Measurements from ENCODE around the gene FASTKD2. TPM values are rescaled to one million over a fixed set of nuclear protein-coding genes. Genes with fewer than 3 reads are reported as not detected.

The FASTKD2 gene
- polyA plus RNA-seq, 3 donors = 10.2 to 12.7 (median 11.3) TPM

DNA sequence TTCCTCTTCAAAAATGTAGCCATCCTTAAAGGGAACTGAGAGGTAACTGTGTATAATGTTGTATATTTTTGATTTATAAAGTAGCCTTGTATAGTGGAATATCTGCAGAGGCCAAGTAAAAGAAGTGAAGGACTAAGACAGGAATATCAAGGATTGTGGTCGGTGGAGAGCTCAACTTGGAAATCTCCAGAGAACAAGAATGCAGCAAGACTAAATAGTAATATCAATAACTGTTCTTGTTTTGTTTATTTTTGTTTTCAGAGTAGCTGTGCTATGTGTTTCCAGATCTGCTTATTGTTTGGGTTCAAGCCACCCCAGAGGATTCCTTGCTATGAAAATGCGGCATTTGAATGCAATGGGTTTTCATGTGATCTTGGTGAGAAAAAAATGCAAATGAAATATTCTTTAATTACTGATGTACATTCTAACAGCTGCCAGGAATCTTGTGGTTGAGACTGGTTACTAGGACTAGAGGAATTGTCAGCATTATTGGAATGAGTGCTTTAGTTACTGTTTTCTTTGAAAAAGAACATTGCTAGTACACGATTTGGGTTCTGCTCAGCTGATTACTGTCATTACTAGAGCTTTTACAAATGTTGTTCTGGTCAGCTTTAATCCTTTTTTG lies 25.0 kb downstream of the FASTKD2 start:
- WGBS (ENCODE audit: insufficient coverage) = no CpG with 5 or more reads among the region's 3 CpGs
- no peak for DNase-seq
- H3K79me2 ChIP-seq (ENCODE audit: insufficient read depth, low read length) = no peaks in the 10 kb centered on the region
- H3K27ac ChIP-seq (ENCODE audit: low read depth in 1 of 2, low read length in 2 of 2) = no peak overlapping the region
- Mint-ChIP-seq H3K27me3 (ENCODE audit: low read depth in 3 of 3) (no peaks in the 10 kb centered on the region), H3K36me3 (peaks cover 72 to 77% of the 10 kb centered on the region in 2 donors), H3K4me3 (no peak overlapping the region), H3K9me3 (no peaks in the 10 kb centered on the region), H3K4me1 (no peaks in the 10 kb centered on the region), H3K27ac (no peak overlapping the region)
- no peak overlapping the region for H3K9ac ChIP-seq (ENCODE audit: insufficient read depth, low read length, poor library complexity, severe bottlenecking)
- H4K20me1 ChIP-seq (ENCODE audit: insufficient read depth, low read length) = no peaks in the 10 kb centered on the region
- intact Hi-C loops (cut with micrococcal nuclease) = no loop called here
- H3K4me2 ChIP-seq (replicated peaks; ENCODE audit: extremely low read depth, low read length, poor library complexity, severe bottlenecking) = no peak overlapping the region
- H3K27me3 ChIP-seq (ENCODE audit: control insufficient read depth in 2 of 2, insufficient read depth in 2 of 2, low read length in 2 of 2) = no peaks in the 10 kb centered on the region
- H3K4me1 ChIP-seq (ENCODE audit: control insufficient read depth in 1 of 2, insufficient read depth in 2 of 2, low read length in 2 of 2) = no peaks in the 10 kb centered on the region
- peaks cover 74 to 95% of the 10 kb centered on the region in 2 donors for H3K36me3 ChIP-seq (replicated peaks in 1 of 2; ENCODE audit: control insufficient read depth in 1 of 2, insufficient read depth in 2 of 2, low read length in 2 of 2)
- no peak overlapping the region for H3K4me3 ChIP-seq (replicated peaks in 1 of 3; ENCODE audit: low read depth in 2 of 3, low read length in 3 of 3)
- no peaks in the 10 kb centered on the region for H3K9me3 ChIP-seq (replicated peaks in 1 of 2; ENCODE audit: control insufficient read depth in 1 of 2, insufficient read depth in 1 of 2, low read length in 2 of 2)
- no peak overlapping the region for H2AFZ ChIP-seq (ENCODE audit: insufficient read depth, low read depth, low read length, poor library complexity, severe bottlenecking)
- no peak for TF ChIP-seq CTCF (IDR thresholded peaks at IDR 0.05)

GRCh38 chr2:206792645-206793044 lies 27.2 kb downstream of the FASTKD2 start:
- Mint-ChIP-seq H3K27me3 (ENCODE audit: low read depth in 3 of 3) (no peaks in the 10 kb centered on the region), H3K4me3 (no peak overlapping the region), H3K4me1 (peaks cover 11% of the 10 kb centered on the region), H3K9me3 (no peaks in the 10 kb centered on the region), H3K36me3 (peaks cover 58 to 59% of the 10 kb centered on the region in 2 donors), H3K27ac (no peak overlapping the region)
- no CpG with 5 or more reads among the region's 5 CpGs for WGBS (ENCODE audit: insufficient coverage)
- Histone ChIP-seq H3K9ac (ENCODE audit: insufficient read depth, low read length, poor library complexity, severe bottlenecking) (no peak overlapping the region), H3K9me3 (replicated peaks in 1 of 2; ENCODE audit: control insufficient read depth in 1 of 2, insufficient read depth in 1 of 2, low read length in 2 of 2) (no peaks in the 10 kb centered on the region), H3K4me3 (replicated peaks in 1 of 3; ENCODE audit: low read depth in 2 of 3, low read length in 3 of 3) (no peak overlapping the region), H3K4me2 (replicated peaks; ENCODE audit: extremely low read depth, low read length, poor library complexity, severe bottlenecking) (no peak overlapping the region), H3K79me2 (ENCODE audit: insufficient read depth, low read length) (no peaks in the 10 kb centered on the region), H3K27ac (ENCODE audit: low read depth in 1 of 2, low read length in 2 of 2) (no peak overlapping the region), H2AFZ (ENCODE audit: insufficient read depth, low read depth, low read length, poor library complexity, severe bottlenecking) (no peak overlapping the region), H3K36me3 (replicated peaks in 1 of 2; ENCODE audit: control insufficient read depth in 1 of 2, insufficient read depth in 2 of 2, low read length in 2 of 2) (peaks cover 57 to 78% of the 10 kb centered on the region in 2 donors), H3K27me3 (ENCODE audit: control insufficient read depth in 2 of 2, insufficient read depth in 2 of 2, low read length in 2 of 2) (no peaks in the 10 kb centered on the region), H3K4me1 (ENCODE audit: control insufficient read depth in 1 of 2, insufficient read depth in 2 of 2, low read length in 2 of 2) (peaks cover 5 to 6% of the 10 kb centered on the region in 2 donors), H4K20me1 (ENCODE audit: insufficient read depth, low read length) (no peaks in the 10 kb centered on the region)
- no peak for TF ChIP-seq CTCF (IDR thresholded peaks at IDR 0.05)
- intact Hi-C loops (cut with micrococcal nuclease) = no loop called here
- DNase-seq = no peak

Measured in CD14-positive monocyte (primary cell).